Measurements from ENCODE around the gene OR5AK2. TPM values are rescaled to one million over a fixed set of nuclear protein-coding genes. Genes with fewer than 3 reads are reported as not detected.
"Not testable (repeated sequence)": the region's sequence is repeated elsewhere in the genome, so short reads cannot be mapped to it uniquely, and the experiment has no call there.

The OR5AK2 gene
- total RNA-seq (not detected), polyA plus RNA-seq (not detected)
- long read RNA-seq, donor 1, result 0 reads
- long read RNA-seq, donor 2, result 0 reads
- long read RNA-seq, donor 3, result 0 reads
- long read RNA-seq, donor 4, result 0 reads
- long read RNA-seq, donor 5, result 0 reads
- long read RNA-seq, donor 6, result 0 reads
- long read RNA-seq, donor 7, result 0 reads
- long read RNA-seq, donor 8, result 0 reads
- long read RNA-seq, donor 9, result 0 reads
- long read RNA-seq, donor 10, result 0 reads

DNA sequence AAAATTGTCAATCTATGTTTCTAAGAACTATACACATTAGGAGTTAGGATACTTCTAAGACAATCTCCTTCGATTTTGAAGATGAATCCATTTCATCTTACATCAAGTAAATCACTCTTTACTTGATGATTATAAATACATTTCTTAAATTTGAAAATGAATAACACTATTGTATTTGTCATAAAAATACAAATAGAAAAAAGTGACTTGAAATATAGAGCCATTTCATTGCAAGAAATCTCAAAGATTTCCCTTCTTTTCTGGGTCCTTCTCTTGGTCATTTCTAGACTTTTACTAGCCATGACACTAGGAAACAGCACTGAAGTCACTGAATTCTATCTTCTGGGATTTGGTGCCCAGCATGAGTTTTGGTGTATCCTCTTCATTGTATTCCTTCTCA is at the start of gene OR5AK2:
OR5AK2 (plus strand) TSS at position 301 of the 400 bp plus-strand sequence; CDS start at position 301, 0 bp downstream.
- 84% methylated on average over 1 of the region's 1 CpG for WGBS
- Histone ChIP-seq H3K27me3 (ENCODE audit: control insufficient read depth in 2 of 2, insufficient read depth in 1 of 2, low read length in 1 of 2) (no peaks in the 10 kb centered on the region), H3K36me3 (ENCODE audit: control insufficient read depth in 2 of 2, insufficient read depth in 2 of 2, low read length in 1 of 2) (no peaks in the 10 kb centered on the region), H3K4me1 (ENCODE audit: control insufficient read depth in 2 of 2, insufficient read depth in 2 of 2, low read length in 2 of 2) (no peaks in the 10 kb centered on the region), H3K9me3 (ENCODE audit: control insufficient read depth in 2 of 2, insufficient read depth in 1 of 2, low read length in 1 of 2) (no peaks in the 10 kb centered on the region), H3K27ac (ENCODE audit: low read depth in 1 of 2, low read length in 1 of 2) (no peak within 1 kb of the TSS), H3K4me3 (ENCODE audit: low read length in 2 of 2) (no peak within 1 kb of the TSS)
- no peak for DNase-seq (ENCODE audit: low read depth in 6 of 9, low spot score in 9 of 9)

DNA sequence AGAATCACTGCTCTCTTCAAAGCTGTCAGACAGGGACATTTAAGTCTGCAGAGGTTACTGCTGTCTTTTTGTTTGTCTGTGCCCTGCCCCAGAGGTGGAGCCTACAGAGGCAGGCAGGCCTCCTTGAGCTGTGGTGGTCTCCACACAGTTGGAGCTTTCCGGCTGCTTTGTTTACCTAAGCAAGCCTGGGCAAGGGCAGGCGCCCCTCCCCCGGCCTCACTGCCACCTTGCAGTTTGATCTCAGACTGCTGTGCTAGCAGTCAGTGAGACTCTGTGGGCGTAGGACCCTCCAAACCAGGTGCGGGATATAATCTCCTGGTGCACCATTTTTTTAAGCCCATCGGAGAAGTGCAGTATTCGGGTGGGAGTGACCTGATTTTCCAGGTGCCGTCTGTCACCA is 43.2 kb upstream of the OR5AK2 start:
- H3K27ac ChIP-seq (ENCODE audit: low read depth in 1 of 2, low read length in 1 of 2); H3K27me3 ChIP-seq (ENCODE audit: control insufficient read depth in 2 of 2, insufficient read depth in 1 of 2, low read length in 1 of 2); H3K4me3 ChIP-seq (ENCODE audit: low read length in 2 of 2); H3K4me1 ChIP-seq (ENCODE audit: control insufficient read depth in 2 of 2, insufficient read depth in 2 of 2, low read length in 2 of 2); H3K36me3 ChIP-seq (ENCODE audit: control insufficient read depth in 2 of 2, insufficient read depth in 2 of 2, low read length in 1 of 2); DNase-seq (ENCODE audit: low read depth in 6 of 9, low spot score in 9 of 9): not testable (repeated sequence)
- peaks cover 0 to 10% of the 10 kb centered on the region in 2 donors for H3K9me3 ChIP-seq (ENCODE audit: control insufficient read depth in 2 of 2, insufficient read depth in 1 of 2, low read length in 1 of 2)
- 81% methylated on average over 8 of the region's 8 CpGs for WGBS

GRCh38 chr11:56948991-56949515 is 39.7 kb upstream of the OR5AK2 start:
- no peak overlapping the region for H3K27ac ChIP-seq (ENCODE audit: low read depth in 1 of 2, low read length in 1 of 2)
- DNase-seq (ENCODE audit: low read depth in 6 of 9, low spot score in 9 of 9), result no peak
- 85% methylated on average over 2 of the region's 2 CpGs for WGBS
- H3K4me1 ChIP-seq (ENCODE audit: control insufficient read depth in 2 of 2, insufficient read depth in 2 of 2, low read length in 2 of 2), result no peaks in the 10 kb centered on the region
- no peaks in the 10 kb centered on the region for H3K36me3 ChIP-seq (ENCODE audit: control insufficient read depth in 2 of 2, insufficient read depth in 2 of 2, low read length in 1 of 2)
- H3K4me3 ChIP-seq (ENCODE audit: low read length in 2 of 2), result no peak overlapping the region
- peaks cover 0 to 10% of the 10 kb centered on the region in 2 donors for H3K9me3 ChIP-seq (ENCODE audit: control insufficient read depth in 2 of 2, insufficient read depth in 1 of 2, low read length in 1 of 2)
- H3K27me3 ChIP-seq (ENCODE audit: control insufficient read depth in 2 of 2, insufficient read depth in 1 of 2, low read length in 1 of 2), result no peaks in the 10 kb centered on the region

- H3K27ac ChIP-seq (ENCODE audit: low read depth in 1 of 2, low read length in 1 of 2), result no peak overlapping the region
- H3K4me3 ChIP-seq (ENCODE audit: low read length in 2 of 2), result no peak overlapping the region
- peaks cover 0 to 8% of the 10 kb centered on the region in 2 donors for H3K9me3 ChIP-seq (ENCODE audit: control insufficient read depth in 2 of 2, insufficient read depth in 1 of 2, low read length in 1 of 2)
- no peaks in the 10 kb centered on the region for H3K36me3 ChIP-seq (ENCODE audit: control insufficient read depth in 2 of 2, insufficient read depth in 2 of 2, low read length in 1 of 2)
- no peaks in the 10 kb centered on the region for H3K4me1 ChIP-seq (ENCODE audit: control insufficient read depth in 2 of 2, insufficient read depth in 2 of 2, low read length in 2 of 2)
- whole genome bisulfite sequencing, result 91% methylated on average over 2 of the region's 2 CpGs
- no peaks in the 10 kb centered on the region for H3K27me3 ChIP-seq (ENCODE audit: control insufficient read depth in 2 of 2, insufficient read depth in 1 of 2, low read length in 1 of 2)
- no peak for DNase-seq (ENCODE audit: low read depth in 6 of 9, low spot score in 9 of 9)
These were observed 38.2 kb upstream of the OR5AK2 start for GRCh38 chr11:56950510-56950909.

- DNase-seq (ENCODE audit: low read depth in 6 of 9, low spot score in 9 of 9); H3K4me3 ChIP-seq (ENCODE audit: low read length in 2 of 2); H3K4me1 ChIP-seq (ENCODE audit: control insufficient read depth in 2 of 2, insufficient read depth in 2 of 2, low read length in 2 of 2); H3K27ac ChIP-seq (ENCODE audit: low read depth in 1 of 2, low read length in 1 of 2); H3K27me3 ChIP-seq (ENCODE audit: control insufficient read depth in 2 of 2, insufficient read depth in 1 of 2, low read length in 1 of 2); H3K36me3 ChIP-seq (ENCODE audit: control insufficient read depth in 2 of 2, insufficient read depth in 2 of 2, low read length in 1 of 2); H3K9me3 ChIP-seq (ENCODE audit: control insufficient read depth in 2 of 2, insufficient read depth in 1 of 2, low read length in 1 of 2): not testable (repeated sequence)
- 98% methylated on average over 1 of the region's 1 CpG for WGBS
These were observed 34.8 kb upstream of the OR5AK2 start for GRCh38 chr11:56953907-56954306.

GRCh38 chr11:56961609-56962008 is 27.1 kb upstream of the OR5AK2 start:
- no peak overlapping the region for H3K27ac ChIP-seq (ENCODE audit: low read depth in 1 of 2, low read length in 1 of 2)
- no peaks in the 10 kb centered on the region for H3K4me1 ChIP-seq (ENCODE audit: control insufficient read depth in 2 of 2, insufficient read depth in 2 of 2, low read length in 2 of 2)
- H3K36me3 ChIP-seq (ENCODE audit: control insufficient read depth in 2 of 2, insufficient read depth in 2 of 2, low read length in 1 of 2), result no peaks in the 10 kb centered on the region

GRCh38 chr11:56967726-56968125 is 21.0 kb upstream of the OR5AK2 start:
- H3K4me3 ChIP-seq (ENCODE audit: low read length in 2 of 2), result no peak overlapping the region
- H3K4me1 ChIP-seq (ENCODE audit: control insufficient read depth in 2 of 2, insufficient read depth in 2 of 2, low read length in 2 of 2), result no peaks in the 10 kb centered on the region
- DNase-seq (ENCODE audit: low read depth in 6 of 9, low spot score in 9 of 9), result no peak
- no peaks in the 10 kb centered on the region for H3K27me3 ChIP-seq (ENCODE audit: control insufficient read depth in 2 of 2, insufficient read depth in 1 of 2, low read length in 1 of 2)
- H3K36me3 ChIP-seq (ENCODE audit: control insufficient read depth in 2 of 2, insufficient read depth in 2 of 2, low read length in 1 of 2), result no peaks in the 10 kb centered on the region
- H3K27ac ChIP-seq (ENCODE audit: low read depth in 1 of 2, low read length in 1 of 2), result no peak overlapping the region
- no peaks in the 10 kb centered on the region for H3K9me3 ChIP-seq (ENCODE audit: control insufficient read depth in 2 of 2, insufficient read depth in 1 of 2, low read length in 1 of 2)
- WGBS, result 74% methylated on average over 1 of the region's 1 CpG

More at GRCh38 chr11:56961609-56962008, 27.1 kb upstream of the OR5AK2 start:
- Histone ChIP-seq H3K9me3 (ENCODE audit: control insufficient read depth in 2 of 2, insufficient read depth in 1 of 2, low read length in 1 of 2) (no peaks in the 10 kb centered on the region), H3K27me3 (ENCODE audit: control insufficient read depth in 2 of 2, insufficient read depth in 1 of 2, low read length in 1 of 2) (no peaks in the 10 kb centered on the region), H3K4me3 (ENCODE audit: low read length in 2 of 2) (no peak overlapping the region)
- DNase-seq (ENCODE audit: low read depth in 6 of 9, low spot score in 9 of 9), result no peak

DNA sequence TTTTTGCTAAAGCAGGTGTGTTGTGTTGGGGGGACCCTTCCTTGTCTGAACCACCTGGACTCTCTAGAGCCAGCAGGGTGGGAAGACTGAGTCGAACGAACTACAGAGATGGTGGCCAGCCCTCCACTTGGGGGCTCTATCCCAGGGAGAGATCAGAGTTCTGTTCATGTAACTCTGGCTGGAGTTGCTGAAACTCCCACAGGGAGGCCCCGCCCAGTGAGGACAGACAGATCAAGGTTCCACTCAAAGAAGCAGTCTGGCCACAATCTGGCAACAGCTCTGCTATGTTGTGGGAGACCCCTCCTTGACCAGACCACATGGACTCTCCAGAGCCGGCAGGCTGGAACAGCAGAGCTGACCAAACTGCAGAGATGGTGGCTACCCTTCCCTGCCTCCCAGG is 20.2 kb upstream of the OR5AK2 start:
- DNase-seq (ENCODE audit: low read depth in 6 of 9, low spot score in 9 of 9), result no peak
- H3K27me3 ChIP-seq (ENCODE audit: control insufficient read depth in 2 of 2, insufficient read depth in 1 of 2, low read length in 1 of 2), result no peaks in the 10 kb centered on the region
- H3K27ac ChIP-seq (ENCODE audit: low read depth in 1 of 2, low read length in 1 of 2), result no peak overlapping the region
- 90% methylated on average over 4 of the region's 4 CpGs for WGBS
- no peaks in the 10 kb centered on the region for H3K9me3 ChIP-seq (ENCODE audit: control insufficient read depth in 2 of 2, insufficient read depth in 1 of 2, low read length in 1 of 2)
- H3K4me1 ChIP-seq (ENCODE audit: control insufficient read depth in 2 of 2, insufficient read depth in 2 of 2, low read length in 2 of 2), result no peaks in the 10 kb centered on the region
- no peaks in the 10 kb centered on the region for H3K36me3 ChIP-seq (ENCODE audit: control insufficient read depth in 2 of 2, insufficient read depth in 2 of 2, low read length in 1 of 2)
- H3K4me3 ChIP-seq (ENCODE audit: low read length in 2 of 2), result no peak overlapping the region

DNA sequence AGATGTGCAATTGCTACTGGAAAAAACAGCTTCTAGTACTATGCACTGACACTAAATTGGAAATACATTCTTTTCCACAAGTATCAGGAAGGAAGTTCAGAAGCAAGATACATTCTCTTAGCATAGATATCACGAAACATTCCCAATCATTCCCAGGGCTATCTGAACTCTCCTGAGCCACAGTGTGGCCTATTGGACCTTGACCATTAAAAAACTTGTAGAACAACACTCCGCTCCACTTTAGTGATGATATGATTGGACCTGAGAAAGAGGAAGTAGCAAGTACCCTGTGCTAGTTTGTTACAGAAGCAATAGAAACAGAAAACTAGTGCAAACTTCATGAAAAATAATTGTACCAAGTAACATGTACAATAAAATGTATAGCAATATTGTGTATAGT is 11.4 kb upstream of the OR5AK2 start:
- no peaks in the 10 kb centered on the region for H3K9me3 ChIP-seq (ENCODE audit: control insufficient read depth in 2 of 2, insufficient read depth in 1 of 2, low read length in 1 of 2)
- no peak overlapping the region for H3K4me3 ChIP-seq (ENCODE audit: low read length in 2 of 2)
- no peaks in the 10 kb centered on the region for H3K4me1 ChIP-seq (ENCODE audit: control insufficient read depth in 2 of 2, insufficient read depth in 2 of 2, low read length in 2 of 2)
- DNase-seq (ENCODE audit: low read depth in 6 of 9, low spot score in 9 of 9), result no peak
- H3K27me3 ChIP-seq (ENCODE audit: control insufficient read depth in 2 of 2, insufficient read depth in 1 of 2, low read length in 1 of 2), result no peaks in the 10 kb centered on the region
- H3K27ac ChIP-seq (ENCODE audit: low read depth in 1 of 2, low read length in 1 of 2), result no peak overlapping the region
- H3K36me3 ChIP-seq (ENCODE audit: control insufficient read depth in 2 of 2, insufficient read depth in 2 of 2, low read length in 1 of 2), result no peaks in the 10 kb centered on the region
- WGBS, result 88% methylated on average over 2 of the region's 2 CpGs

All from thymus (tissue), 14 donors.